ENCODE measurements around the gene ARID3A.
"Not testable (repeated sequence)": the region's sequence is repeated elsewhere in the genome, so short reads cannot be mapped to it uniquely, and the experiment has no call there.

The ARID3A gene

GRCh38 chr19:1018932-1019615 is 93.2 kb downstream of the ARID3A start:
- DNase-seq = no peak

DNA sequence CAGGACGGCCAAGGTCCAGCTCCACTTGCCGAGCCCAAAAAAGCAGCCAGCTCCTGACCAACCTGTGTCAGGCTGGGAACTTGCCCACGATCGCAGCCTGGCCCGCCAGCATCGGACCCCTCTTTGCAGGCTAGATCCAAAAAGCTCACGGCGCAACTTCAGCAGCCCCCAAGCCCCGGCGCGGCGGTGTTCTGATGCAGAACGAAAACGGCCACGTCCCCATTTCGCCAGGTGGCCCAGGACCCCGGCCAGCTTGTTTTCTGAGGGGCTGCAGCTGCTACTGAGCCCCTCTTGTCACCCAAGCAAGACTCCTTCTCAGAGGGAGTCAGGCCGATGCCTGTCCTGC is 93.8 kb downstream of the ARID3A start:
- no peak for DNase-seq

GRCh38 chr19:1019980-1020867 is 94.4 kb downstream of the ARID3A start:
- DNase-seq = peak in 1 of 2 donors; percentile 41

- DNase-seq = peak; percentile 97 to 98
These were observed 95.1 kb downstream of the ARID3A start, which contains the start of gene TMEM259 for GRCh38 chr19:1020868-1021425. Gene TMEM259, minus strand, starts transcription at chr19:1021123. Its CDS starts 127 bp downstream, at chr19:1020996.

DNA sequence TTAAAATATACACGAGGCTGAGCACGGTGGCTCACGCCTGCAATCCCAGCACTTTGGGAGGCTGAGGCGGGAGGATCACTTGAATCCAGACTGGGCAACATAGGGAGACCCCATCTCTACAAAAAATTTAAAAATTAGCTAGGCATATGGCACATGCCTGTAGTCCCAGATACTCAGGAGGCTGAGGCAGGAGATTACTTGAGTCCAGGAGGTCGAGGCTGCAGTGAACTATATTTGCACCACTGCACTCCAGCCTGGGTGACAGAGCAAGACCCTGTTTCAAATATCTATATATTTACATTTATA is 98.0 kb downstream of the ARID3A start:
- DNase-seq = not testable (repeated sequence)

DNA sequence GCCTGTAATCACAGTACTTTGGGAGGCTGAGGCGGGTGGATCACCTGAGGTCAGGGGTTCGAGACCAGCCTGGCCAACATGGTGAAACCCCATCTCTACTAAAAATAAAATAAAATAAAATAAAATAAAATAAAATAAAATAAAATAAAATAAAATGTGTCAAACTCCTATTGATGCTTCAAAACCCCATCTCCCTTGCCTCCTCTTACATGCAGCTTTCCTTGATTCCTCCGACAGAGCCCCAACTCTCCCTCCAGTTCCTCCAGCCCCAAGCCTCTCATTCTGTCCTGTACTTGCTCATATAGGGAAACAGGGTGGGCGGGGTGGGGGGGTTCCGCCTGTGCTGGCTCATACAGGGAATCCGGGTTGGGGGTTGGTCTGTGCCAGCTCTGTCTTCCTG is 99.2 kb downstream of the ARID3A start:
- DNase-seq = not testable (repeated sequence)
